C4-2B (cell line): ENCODE data around the gene CASZ1.

Experiments
- H3K27ac ChIP-seq: fragments of 450-650 bp; 2 replicates; pipeline ENCODE4 v1.5.1; 2017
- CTCF ChIP-seq: fragments of 450-650 bp; conservative IDR thresholded peaks from 2 replicates; pipeline ENCODE4 v1.5.1; 2017; ENCODE audit warnings: mild to moderate bottlenecking
- ZFX ChIP-seq: fragments of 450-650 bp; IDR thresholded peaks from 2 replicates; pipeline ENCODE4 v1.6.1; 2017

Gene CASZ1

GRCh38 chr1:10676963-10677362 lies 119.5 kb downstream of the CASZ1 start:
- TF ChIP-seq CTCF: no peak
- no peak for TF ChIP-seq ZFX
- peak overlapping the region; percentile 99 for H3K27ac ChIP-seq

DNA sequence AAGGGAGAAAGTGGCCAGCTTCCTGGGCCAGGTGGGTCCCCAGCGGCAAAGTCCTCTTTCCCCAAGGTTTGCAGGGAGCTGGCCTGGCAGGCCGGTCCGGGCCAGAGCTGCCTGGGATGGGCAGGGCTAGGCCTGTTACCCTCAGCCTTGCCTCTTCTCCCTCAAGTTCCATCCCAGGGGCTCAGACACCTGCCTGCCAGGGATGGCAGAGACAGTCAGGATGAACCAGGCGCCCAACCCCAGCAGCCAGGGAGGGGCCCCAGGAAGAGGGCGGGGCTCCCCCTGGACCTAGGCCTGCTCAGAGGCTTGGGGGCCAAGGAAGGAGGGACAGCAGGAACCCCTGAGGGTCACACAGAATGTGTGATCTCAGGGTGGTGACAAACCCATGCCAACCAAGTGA lies 120.6 kb downstream of the CASZ1 start:
- H3K27ac ChIP-seq: peak overlapping the region; percentile 99
- no peak; the same call in 1 of the 2 replicates for TF ChIP-seq ZFX
- TF ChIP-seq CTCF: no peak

- peak overlapping the region; percentile 99 for H3K27ac ChIP-seq
- no peak for TF ChIP-seq CTCF
- TF ChIP-seq ZFX: 0 out of 2 replicates have a peak, but pooled peaks have one; percentile 21
Measured at GRCh38 chr1:10674700-10675609, 121.5 kb downstream of the CASZ1 start.

DNA sequence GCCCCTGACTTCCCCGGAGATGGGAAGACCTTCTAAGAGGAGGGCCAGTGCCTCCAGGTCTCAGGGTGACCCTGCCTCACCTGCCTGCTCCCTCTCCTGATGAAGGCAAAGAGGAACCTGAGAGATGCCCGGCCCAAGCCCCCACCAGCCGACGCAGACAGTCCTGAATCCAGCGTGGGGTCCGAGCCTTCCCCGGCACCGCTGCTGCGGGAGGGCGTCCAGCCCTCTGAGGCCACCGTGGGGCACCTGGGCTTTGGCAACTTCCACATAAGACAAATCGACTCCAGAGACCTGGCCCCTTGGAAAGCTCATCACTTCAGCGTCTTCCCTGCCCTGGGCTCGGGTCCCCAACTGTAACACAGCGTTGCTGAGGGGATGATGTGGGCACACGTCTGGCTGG lies 122.2 kb downstream of the CASZ1 start:
- TF ChIP-seq CTCF (no peak), ZFX (no peak)
- peak overlapping the region; percentile 99 for H3K27ac ChIP-seq

GRCh38 chr1:10673109-10673711 lies 123.2 kb downstream of the CASZ1 start:
- peak overlapping the region; percentile 99 for H3K27ac ChIP-seq
- TF ChIP-seq ZFX (no peak), CTCF (no peak)

DNA sequence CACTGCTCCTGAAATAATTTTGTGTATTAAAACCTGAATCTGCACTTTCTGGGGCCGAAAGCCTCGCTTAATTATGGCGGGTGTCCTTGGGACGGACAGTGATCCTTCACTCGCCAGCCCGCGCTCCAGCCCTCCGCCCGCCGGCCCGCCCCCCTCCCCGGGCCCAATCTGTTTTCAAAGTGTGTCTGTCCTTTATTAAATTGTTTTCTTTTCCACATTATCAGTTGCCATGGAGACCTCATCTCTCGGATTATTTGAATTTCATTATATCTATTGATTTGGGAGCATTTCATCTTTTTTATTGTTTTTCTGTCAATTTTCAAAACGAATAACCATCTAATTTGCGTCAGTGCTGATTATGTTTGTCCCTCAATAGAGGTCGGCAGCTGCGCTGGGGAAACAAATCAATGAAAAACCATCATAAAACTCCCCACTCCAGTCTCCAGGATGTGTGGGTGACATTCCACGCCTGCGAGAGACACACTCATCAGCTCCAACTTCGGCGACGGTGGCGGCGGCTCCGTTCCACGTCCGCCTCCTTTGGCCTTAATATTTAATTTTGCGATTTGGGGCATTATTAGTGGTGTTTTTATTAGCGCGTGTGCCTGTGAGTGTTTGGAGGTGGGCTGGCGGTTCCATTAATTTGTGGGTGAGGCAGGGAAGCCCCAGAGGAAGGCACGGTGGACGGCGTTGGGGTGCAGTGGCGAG lies 123.9 kb downstream of the CASZ1 start:
- no peak for TF ChIP-seq CTCF
- TF ChIP-seq ZFX: no peak
- H3K27ac ChIP-seq: no peak overlapping the region; the same call in 1 of the 2 replicates
